ENCODE data around the gene AMMECR1L.
"Not testable (repeated sequence)": the region's sequence is repeated elsewhere in the genome, so short reads cannot be mapped to it uniquely, and the experiment has no call there.

The AMMECR1L gene

GRCh38 chr2:127829845-127830246 lies 55.9 kb downstream of the AMMECR1L start:
- no peaks in the 10 kb centered on the region for H3K36me3 ChIP-seq (ENCODE audit: insufficient read depth, low read length)
- TF ChIP-seq EZH2phosphoT487 (IDR thresholded peaks at IDR 0.05; ENCODE audit: borderline replicate concordance) = peak; percentile 47; the same call in 1 of the 2 replicates
- TF ChIP-seq, protein P1, sequence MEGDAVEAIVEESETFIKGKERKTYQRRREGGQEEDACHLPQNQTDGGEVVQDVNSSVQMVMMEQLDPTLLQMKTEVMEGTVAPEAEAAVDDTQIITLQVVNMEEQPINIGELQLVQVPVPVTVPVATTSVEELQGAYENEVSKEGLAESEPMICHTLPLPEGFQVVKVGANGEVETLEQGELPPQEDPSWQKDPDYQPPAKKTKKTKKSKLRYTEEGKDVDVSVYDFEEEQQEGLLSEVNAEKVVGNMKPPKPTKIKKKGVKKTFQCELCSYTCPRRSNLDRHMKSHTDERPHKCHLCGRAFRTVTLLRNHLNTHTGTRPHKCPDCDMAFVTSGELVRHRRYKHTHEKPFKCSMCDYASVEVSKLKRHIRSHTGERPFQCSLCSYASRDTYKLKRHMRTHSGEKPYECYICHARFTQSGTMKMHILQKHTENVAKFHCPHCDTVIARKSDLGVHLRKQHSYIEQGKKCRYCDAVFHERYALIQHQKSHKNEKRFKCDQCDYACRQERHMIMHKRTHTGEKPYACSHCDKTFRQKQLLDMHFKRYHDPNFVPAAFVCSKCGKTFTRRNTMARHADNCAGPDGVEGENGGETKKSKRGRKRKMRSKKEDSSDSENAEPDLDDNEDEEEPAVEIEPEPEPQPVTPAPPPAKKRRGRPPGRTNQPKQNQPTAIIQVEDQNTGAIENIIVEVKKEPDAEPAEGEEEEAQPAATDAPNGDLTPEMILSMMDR (conservative IDR thresholded peaks at IDR 0.05; ENCODE audit: low read length) = no peak
- H3K27me3 ChIP-seq (ENCODE audit: insufficient read depth, low read length, poor library complexity, severe bottlenecking) = peaks cover 11% of the 10 kb centered on the region
- no peaks in the 10 kb centered on the region for H3K9me2 ChIP-seq (replicated peaks; ENCODE audit: low read depth, low read length)
- H4K20me1 ChIP-seq (ENCODE audit: insufficient read depth, low read length, poor library complexity, severe bottlenecking) = no peaks in the 10 kb centered on the region
- H3K4me1 ChIP-seq (ENCODE audit: insufficient read depth, low read length, poor library complexity, severe bottlenecking) = peaks cover 10% of the 10 kb centered on the region
- no peak overlapping the region for H3K9ac ChIP-seq (ENCODE audit: low read depth, low read length, poor library complexity, severe bottlenecking)
- H3K9me3 ChIP-seq (ENCODE audit: insufficient read depth, low read depth, low read length) = peaks cover 15% of the 10 kb centered on the region
- no peaks in the 10 kb centered on the region for H3F3A ChIP-seq (ENCODE audit: low read depth)
- H3K4me3 ChIP-seq (ENCODE audit: low read length, poor library complexity, severe bottlenecking) = peak overlapping the region; percentile 51
- no peak overlapping the region for H2AFZ ChIP-seq (ENCODE audit: low read length)
- H3K79me2 ChIP-seq (ENCODE audit: insufficient read depth, low read length) = no peaks in the 10 kb centered on the region
- peak overlapping the region; percentile 69 for H3K4me2 ChIP-seq (ENCODE audit: low read depth, low read length, poor library complexity, severe bottlenecking)

DNA sequence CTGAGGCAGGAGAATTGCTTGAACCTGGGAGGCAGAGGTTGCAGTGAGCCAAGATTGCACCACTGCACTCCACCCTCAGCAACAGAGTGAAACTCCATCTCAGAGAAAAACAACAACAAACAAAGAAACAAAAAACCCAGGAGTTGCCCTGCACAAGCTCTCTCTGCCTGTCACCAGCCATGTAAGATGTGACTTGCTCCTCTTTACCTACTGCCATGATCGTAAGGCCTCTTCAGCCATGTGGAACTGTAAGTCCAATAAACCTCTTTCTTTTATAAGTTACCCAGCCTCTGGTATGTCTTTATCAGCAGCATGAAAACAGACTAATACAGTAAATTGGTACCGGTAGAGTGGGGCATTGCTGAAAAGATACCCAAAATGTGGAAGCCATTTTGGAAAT lies 59.0 kb downstream of the AMMECR1L start:
- H3K79me2 ChIP-seq (ENCODE audit: insufficient read depth, low read length); H3K9ac ChIP-seq (ENCODE audit: low read depth, low read length, poor library complexity, severe bottlenecking); H2AFZ ChIP-seq (ENCODE audit: low read length); H3F3A ChIP-seq (ENCODE audit: low read depth); H4K20me1 ChIP-seq (ENCODE audit: insufficient read depth, low read length, poor library complexity, severe bottlenecking); H3K36me3 ChIP-seq (ENCODE audit: insufficient read depth, low read length); H3K27me3 ChIP-seq (ENCODE audit: insufficient read depth, low read length, poor library complexity, severe bottlenecking); H3K4me2 ChIP-seq (ENCODE audit: low read depth, low read length, poor library complexity, severe bottlenecking); H3K4me3 ChIP-seq (ENCODE audit: low read length, poor library complexity, severe bottlenecking); H3K9me2 ChIP-seq (replicated peaks; ENCODE audit: low read depth, low read length): not testable (repeated sequence)
- Histone ChIP-seq H3K4me1 (ENCODE audit: insufficient read depth, low read length, poor library complexity, severe bottlenecking) (peaks cover 10% of the 10 kb centered on the region), H3K9me3 (ENCODE audit: insufficient read depth, low read depth, low read length) (peaks cover 16% of the 10 kb centered on the region)

DNA sequence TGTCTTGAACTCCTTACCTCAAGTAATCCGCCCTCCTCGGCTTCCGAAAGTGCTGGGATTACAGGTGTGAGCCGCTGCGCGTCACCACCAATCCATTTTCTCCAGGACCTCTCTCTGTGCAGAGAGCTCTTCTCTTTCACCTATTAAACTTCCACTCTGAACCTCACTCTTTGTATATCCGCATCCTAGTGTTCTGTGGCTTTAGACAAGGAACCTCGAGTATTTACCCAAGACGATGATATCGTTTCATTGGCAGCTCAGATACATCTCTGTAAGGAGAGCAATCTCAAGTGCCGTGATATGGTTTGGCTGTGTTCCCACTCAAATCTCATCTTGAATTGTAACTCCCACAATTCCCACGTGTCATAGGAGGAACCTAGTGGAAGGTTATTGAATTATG lies 59.7 kb downstream of the AMMECR1L start:
- no peak overlapping the region for H3K9ac ChIP-seq (ENCODE audit: low read depth, low read length, poor library complexity, severe bottlenecking)
- no peak overlapping the region for H2AFZ ChIP-seq (ENCODE audit: low read length)
- H3K27me3 ChIP-seq (ENCODE audit: insufficient read depth, low read length, poor library complexity, severe bottlenecking) = peaks cover under 1% of the 10 kb centered on the region
- no peaks in the 10 kb centered on the region for H3K79me2 ChIP-seq (ENCODE audit: insufficient read depth, low read length)
- H3K4me1 ChIP-seq (ENCODE audit: insufficient read depth, low read length, poor library complexity, severe bottlenecking) = peaks cover 10% of the 10 kb centered on the region
- peaks cover 20% of the 10 kb centered on the region for H3K9me3 ChIP-seq (ENCODE audit: insufficient read depth, low read depth, low read length)
- H3K36me3 ChIP-seq (ENCODE audit: insufficient read depth, low read length) = no peaks in the 10 kb centered on the region
- TF ChIP-seq, protein P1 (conservative IDR thresholded peaks at IDR 0.05; ENCODE audit: low read length) = no peak
- TF ChIP-seq EZH2phosphoT487 (IDR thresholded peaks at IDR 0.05; ENCODE audit: borderline replicate concordance) = no peak
- H3F3A ChIP-seq (ENCODE audit: low read depth) = no peaks in the 10 kb centered on the region
- no peak overlapping the region for H3K4me3 ChIP-seq (ENCODE audit: low read length, poor library complexity, severe bottlenecking)
- H3K9me2 ChIP-seq (replicated peaks; ENCODE audit: low read depth, low read length) = no peaks in the 10 kb centered on the region
- no peak overlapping the region for H3K4me2 ChIP-seq (ENCODE audit: low read depth, low read length, poor library complexity, severe bottlenecking)
- H4K20me1 ChIP-seq (ENCODE audit: insufficient read depth, low read length, poor library complexity, severe bottlenecking) = no peaks in the 10 kb centered on the region

DNA sequence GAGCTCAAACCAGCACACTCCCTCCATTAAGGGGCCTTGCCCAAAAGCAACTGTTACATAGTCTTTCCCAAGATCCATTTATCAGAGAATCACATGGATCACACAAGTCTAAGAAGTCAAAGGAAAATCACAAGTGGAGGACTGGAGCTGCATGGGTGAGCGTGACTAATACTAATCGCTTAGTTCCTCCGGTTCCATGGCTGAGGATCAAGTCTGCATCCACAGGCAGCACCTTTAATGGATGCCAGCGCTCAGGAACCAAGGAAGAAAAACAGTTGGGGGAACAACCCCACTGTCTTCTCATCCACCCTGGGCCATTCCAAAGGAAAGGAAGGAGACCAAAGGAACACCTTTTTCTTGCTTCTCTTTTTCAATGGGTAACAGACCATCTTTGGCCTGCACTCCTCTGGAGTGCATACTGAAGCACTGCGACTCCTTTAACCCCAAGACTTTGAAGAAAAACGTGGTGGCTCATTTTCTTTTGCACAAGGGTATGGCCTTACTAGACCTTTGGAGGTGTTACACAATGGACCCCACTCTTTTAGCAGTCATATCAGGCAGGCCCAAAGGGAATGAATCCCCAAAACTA lies 65.6 kb downstream of the AMMECR1L start:
- no peak overlapping the region for H3K4me3 ChIP-seq (ENCODE audit: low read length, poor library complexity, severe bottlenecking)

More for the DNA sequence above, 65.6 kb downstream of the AMMECR1L start:
- no peaks in the 10 kb centered on the region for H3K4me1 ChIP-seq (ENCODE audit: insufficient read depth, low read length, poor library complexity, severe bottlenecking)
- H3K9me3 ChIP-seq (ENCODE audit: insufficient read depth, low read depth, low read length) = peaks cover 24% of the 10 kb centered on the region; the same call in 1 of the 2 replicates
- H3K36me3 ChIP-seq (ENCODE audit: insufficient read depth, low read length) = no peaks in the 10 kb centered on the region
- H3K9me2 ChIP-seq (replicated peaks; ENCODE audit: low read depth, low read length) = no peaks in the 10 kb centered on the region
- no peak overlapping the region for H2AFZ ChIP-seq (ENCODE audit: low read length)
- no peaks in the 10 kb centered on the region for H3F3A ChIP-seq (ENCODE audit: low read depth)
- no peak for TF ChIP-seq EZH2phosphoT487 (IDR thresholded peaks at IDR 0.05; ENCODE audit: borderline replicate concordance)
- TF ChIP-seq, protein P1 (conservative IDR thresholded peaks at IDR 0.05; ENCODE audit: low read length) = no peak
- H4K20me1 ChIP-seq (ENCODE audit: insufficient read depth, low read length, poor library complexity, severe bottlenecking) = no peaks in the 10 kb centered on the region
- no peak overlapping the region for H3K4me2 ChIP-seq (ENCODE audit: low read depth, low read length, poor library complexity, severe bottlenecking)
- H3K27me3 ChIP-seq (ENCODE audit: insufficient read depth, low read length, poor library complexity, severe bottlenecking) = no peaks in the 10 kb centered on the region
- no peaks in the 10 kb centered on the region for H3K79me2 ChIP-seq (ENCODE audit: insufficient read depth, low read length)
- H3K9ac ChIP-seq (ENCODE audit: low read depth, low read length, poor library complexity, severe bottlenecking) = no peak overlapping the region
